Measurements from ENCODE around the gene RBMS3. TPM values are rescaled to one million over a fixed set of nuclear protein-coding genes. Genes with fewer than 3 reads are reported as not detected.

The RBMS3 gene
- total and polyA plus RNA-seq, 12 donors = 8.7 to 90.1 (median 51.2) TPM

- WGBS, 4 donors = 48 to 68% (median 60%) methylated on average over 2 of the region's 2 CpGs
- TF ChIP-seq, protein P1, sequence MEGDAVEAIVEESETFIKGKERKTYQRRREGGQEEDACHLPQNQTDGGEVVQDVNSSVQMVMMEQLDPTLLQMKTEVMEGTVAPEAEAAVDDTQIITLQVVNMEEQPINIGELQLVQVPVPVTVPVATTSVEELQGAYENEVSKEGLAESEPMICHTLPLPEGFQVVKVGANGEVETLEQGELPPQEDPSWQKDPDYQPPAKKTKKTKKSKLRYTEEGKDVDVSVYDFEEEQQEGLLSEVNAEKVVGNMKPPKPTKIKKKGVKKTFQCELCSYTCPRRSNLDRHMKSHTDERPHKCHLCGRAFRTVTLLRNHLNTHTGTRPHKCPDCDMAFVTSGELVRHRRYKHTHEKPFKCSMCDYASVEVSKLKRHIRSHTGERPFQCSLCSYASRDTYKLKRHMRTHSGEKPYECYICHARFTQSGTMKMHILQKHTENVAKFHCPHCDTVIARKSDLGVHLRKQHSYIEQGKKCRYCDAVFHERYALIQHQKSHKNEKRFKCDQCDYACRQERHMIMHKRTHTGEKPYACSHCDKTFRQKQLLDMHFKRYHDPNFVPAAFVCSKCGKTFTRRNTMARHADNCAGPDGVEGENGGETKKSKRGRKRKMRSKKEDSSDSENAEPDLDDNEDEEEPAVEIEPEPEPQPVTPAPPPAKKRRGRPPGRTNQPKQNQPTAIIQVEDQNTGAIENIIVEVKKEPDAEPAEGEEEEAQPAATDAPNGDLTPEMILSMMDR (IDR thresholded peaks at IDR 0.05) = no peak
- no peak for TF ChIP-seq POLR2A (IDR thresholded peaks at IDR 0.05)
- Histone ChIP-seq H3K9me3 (replicated peaks in 1 of 3) (no peaks in the 10 kb centered on the region), H3K4me1 (replicated peaks in 1 of 2) (peaks cover 0 to 47% of the 10 kb centered on the region in 2 donors), H3K27me3 (no peaks in the 10 kb centered on the region), H3K4me3 (no peak overlapping the region), H3K36me3 (replicated peaks in 1 of 2) (no peaks in the 10 kb centered on the region), H3K27ac (no peak overlapping the region)
- no peak for DNase-seq
- intact Hi-C loops (cut with DNase I) = no loop called here
Observed at GRCh38 chr3:29515451-29515850, 234.6 kb downstream of the RBMS3 start.

- no peak overlapping the region for H3K27ac ChIP-seq
- no peaks in the 10 kb centered on the region for H3K36me3 ChIP-seq (replicated peaks in 1 of 2)
- DNase-seq = no peak
- intact Hi-C loops (cut with DNase I) = no loop called here
- no peaks in the 10 kb centered on the region for H3K9me3 ChIP-seq (replicated peaks in 1 of 3)
- H3K27me3 ChIP-seq = no peaks in the 10 kb centered on the region
- WGBS, 4 donors = 88 to 92% (median 89%) methylated on average over 4 of the region's 4 CpGs
- peaks cover 0 to 47% of the 10 kb centered on the region in 2 donors for H3K4me1 ChIP-seq (replicated peaks in 1 of 2)
- TF ChIP-seq, protein P1 (IDR thresholded peaks at IDR 0.05) = no peak
- TF ChIP-seq POLR2A (IDR thresholded peaks at IDR 0.05) = no peak
- no peak overlapping the region for H3K4me3 ChIP-seq
Observed at GRCh38 chr3:29516164-29516563, 235.3 kb downstream of the RBMS3 start.

DNA sequence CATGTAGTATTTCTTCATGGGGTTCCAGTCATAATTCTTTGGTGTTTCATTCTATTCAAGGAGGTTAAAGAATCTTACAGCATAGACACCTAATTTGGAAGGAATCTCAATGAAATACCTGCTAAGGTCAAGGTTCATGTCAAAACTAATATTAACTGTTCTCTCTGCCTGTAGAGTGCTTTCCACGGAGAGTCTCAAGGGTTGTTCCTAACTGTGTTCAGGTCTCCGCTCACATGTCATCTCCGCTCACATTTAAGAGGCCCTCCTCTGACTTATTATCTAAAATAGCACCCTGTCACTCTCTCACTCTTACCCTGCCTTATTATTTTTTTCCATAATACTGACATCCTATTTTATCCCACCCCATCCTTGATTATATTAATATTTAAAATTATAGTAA, 239.9 kb downstream of the RBMS3 start:
- no peaks in the 10 kb centered on the region for H3K9me3 ChIP-seq (replicated peaks in 1 of 3)
- no peak for DNase-seq
- no peak overlapping the region for H3K27ac ChIP-seq
- no peaks in the 10 kb centered on the region for H3K36me3 ChIP-seq (replicated peaks in 1 of 2)
- no peaks in the 10 kb centered on the region for H3K27me3 ChIP-seq
- intact Hi-C loops (cut with DNase I) = loop anchor here in 1 of 2 donors (10.0 kb wide), 1 partner anchor 234 kb away; no protein-coding TSS in a partner anchor
- no peak overlapping the region for H3K4me3 ChIP-seq
- WGBS, 4 donors = 80 to 90% (median 85%) methylated on average over 3 of the region's 3 CpGs
- TF ChIP-seq POLR2A (IDR thresholded peaks at IDR 0.05) = no peak
- TF ChIP-seq, protein P1 (IDR thresholded peaks at IDR 0.05) = no peak
- H3K4me1 ChIP-seq (replicated peaks in 1 of 2) = peaks cover 0 to 23% of the 10 kb centered on the region in 2 donors

GRCh38 chr3:29521293-29521692, 240.4 kb downstream of the RBMS3 start:
- H3K4me1 ChIP-seq (replicated peaks in 1 of 2) = peaks cover 0 to 25% of the 10 kb centered on the region in 2 donors
- no peak for DNase-seq
- TF ChIP-seq, protein P1 (IDR thresholded peaks at IDR 0.05) = no peak
- TF ChIP-seq POLR2A (IDR thresholded peaks at IDR 0.05) = no peak
- no peaks in the 10 kb centered on the region for H3K27me3 ChIP-seq
- H3K36me3 ChIP-seq (replicated peaks in 1 of 2) = no peaks in the 10 kb centered on the region
- WGBS, 4 donors = 74 to 86% (median 84%) methylated on average over 1 of the region's 1 CpG
- no peaks in the 10 kb centered on the region for H3K9me3 ChIP-seq (replicated peaks in 1 of 3)
- peak overlapping the region in 2 of 5 donors; percentile 1 to 4 for H3K27ac ChIP-seq
- no peak overlapping the region for H3K4me3 ChIP-seq
- intact Hi-C loops (cut with DNase I) = loop anchor here in 1 of 2 donors (10.0 kb wide), 1 partner anchor 234 kb away; no protein-coding TSS in a partner anchor
